Peyer's patch (tissue), 4 donors: ENCODE results near the gene UVRAG.

Experiments
- POLR2A ChIP-seq, 2 donors: fragments of 450-650 bp; IDR thresholded peaks; one replicate each; pipeline ENCODE4 v1.5.1; 2017; ENCODE audit warnings: antibody characterized with exemption in 2 of 2, mild to moderate bottlenecking in 2 of 2, moderate library complexity in 2 of 2
- TF ChIP-seq, protein P1 (sequence below), 6 experiments: fragments of 450-650 bp in 4 of 6; fragments of 200-600 bp in 2 of 6; sonication (generic) in 1 of 6; IDR thresholded peaks; one replicate each; pipeline ENCODE4 v1.5.1; 2017 to 2019; ENCODE audit warnings: antibody characterized with exemption in 6 of 6, mild to moderate bottlenecking in 3 of 6, moderate library complexity in 1 of 6

DNA sequence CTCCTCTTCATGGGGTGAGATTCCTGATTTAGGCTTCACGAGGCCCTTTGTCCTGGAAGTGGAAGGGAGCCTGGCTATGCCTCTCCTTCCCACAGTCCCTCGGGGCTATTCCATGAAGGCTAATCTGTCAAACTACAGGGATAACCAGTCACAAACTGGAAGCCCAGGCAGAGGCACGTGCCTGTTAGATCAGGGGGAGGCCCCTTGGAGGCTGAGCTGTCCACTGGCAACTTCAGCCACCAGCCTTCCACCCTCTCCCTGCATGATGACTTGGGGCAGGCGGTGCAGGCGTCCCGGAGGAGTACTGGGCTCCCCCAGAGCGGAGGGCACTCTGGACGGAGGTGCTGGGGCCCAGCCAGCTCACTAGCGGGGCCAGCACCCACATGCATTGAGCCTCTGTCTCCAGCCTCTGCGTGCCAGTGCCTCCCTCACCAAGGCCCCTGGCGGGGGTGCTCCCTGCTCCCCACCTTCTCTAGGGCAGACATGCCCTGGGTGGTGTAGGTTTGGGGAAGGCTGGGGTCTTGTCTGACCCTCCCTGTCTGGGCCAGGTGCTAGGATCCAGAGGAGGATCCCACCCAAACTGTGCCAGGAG, 348.4 kb downstream of the UVRAG start:
- TF ChIP-seq, protein P1, sequence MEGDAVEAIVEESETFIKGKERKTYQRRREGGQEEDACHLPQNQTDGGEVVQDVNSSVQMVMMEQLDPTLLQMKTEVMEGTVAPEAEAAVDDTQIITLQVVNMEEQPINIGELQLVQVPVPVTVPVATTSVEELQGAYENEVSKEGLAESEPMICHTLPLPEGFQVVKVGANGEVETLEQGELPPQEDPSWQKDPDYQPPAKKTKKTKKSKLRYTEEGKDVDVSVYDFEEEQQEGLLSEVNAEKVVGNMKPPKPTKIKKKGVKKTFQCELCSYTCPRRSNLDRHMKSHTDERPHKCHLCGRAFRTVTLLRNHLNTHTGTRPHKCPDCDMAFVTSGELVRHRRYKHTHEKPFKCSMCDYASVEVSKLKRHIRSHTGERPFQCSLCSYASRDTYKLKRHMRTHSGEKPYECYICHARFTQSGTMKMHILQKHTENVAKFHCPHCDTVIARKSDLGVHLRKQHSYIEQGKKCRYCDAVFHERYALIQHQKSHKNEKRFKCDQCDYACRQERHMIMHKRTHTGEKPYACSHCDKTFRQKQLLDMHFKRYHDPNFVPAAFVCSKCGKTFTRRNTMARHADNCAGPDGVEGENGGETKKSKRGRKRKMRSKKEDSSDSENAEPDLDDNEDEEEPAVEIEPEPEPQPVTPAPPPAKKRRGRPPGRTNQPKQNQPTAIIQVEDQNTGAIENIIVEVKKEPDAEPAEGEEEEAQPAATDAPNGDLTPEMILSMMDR (IDR thresholded peaks at IDR 0.05), result no peak
- TF ChIP-seq POLR2A (IDR thresholded peaks at IDR 0.05), result no peak
